ENCODE results near the gene USP3. TPM values are rescaled to one million over a fixed set of nuclear protein-coding genes. Genes with fewer than 3 reads are reported as not detected.

USP3 gene
- total RNA-seq, 4 donors from 2014 or later = 40.4 to 66.2 (median 56.0) TPM

DNA sequence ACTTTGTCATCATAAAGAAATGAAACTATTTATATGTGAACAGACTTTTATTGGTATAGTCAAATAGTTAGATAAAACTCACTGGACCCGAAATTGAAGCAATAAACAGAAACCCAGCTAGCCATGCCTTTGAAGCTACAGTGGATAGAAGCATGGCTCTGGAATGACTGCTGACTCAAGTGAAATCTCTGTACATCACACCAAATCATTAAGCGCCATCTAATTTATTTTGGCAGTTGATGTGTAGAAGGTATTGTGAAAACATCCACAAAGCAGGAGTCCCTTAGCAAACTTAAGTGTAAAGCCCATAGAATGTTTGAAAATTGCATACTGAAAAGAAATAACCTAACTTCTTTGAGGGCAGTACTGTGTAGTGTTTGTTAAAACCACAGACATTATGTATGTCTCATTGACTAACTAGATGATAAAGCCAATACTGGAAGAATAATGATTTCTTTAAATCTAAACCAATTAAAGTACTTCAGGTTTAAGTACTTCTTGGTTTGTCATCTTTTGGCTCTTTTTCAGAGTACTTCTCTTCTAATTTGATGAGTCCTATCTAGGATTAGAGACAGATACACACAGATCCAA lies 50.0 kb downstream of the USP3 start:
- TF ChIP-seq, protein P1, sequence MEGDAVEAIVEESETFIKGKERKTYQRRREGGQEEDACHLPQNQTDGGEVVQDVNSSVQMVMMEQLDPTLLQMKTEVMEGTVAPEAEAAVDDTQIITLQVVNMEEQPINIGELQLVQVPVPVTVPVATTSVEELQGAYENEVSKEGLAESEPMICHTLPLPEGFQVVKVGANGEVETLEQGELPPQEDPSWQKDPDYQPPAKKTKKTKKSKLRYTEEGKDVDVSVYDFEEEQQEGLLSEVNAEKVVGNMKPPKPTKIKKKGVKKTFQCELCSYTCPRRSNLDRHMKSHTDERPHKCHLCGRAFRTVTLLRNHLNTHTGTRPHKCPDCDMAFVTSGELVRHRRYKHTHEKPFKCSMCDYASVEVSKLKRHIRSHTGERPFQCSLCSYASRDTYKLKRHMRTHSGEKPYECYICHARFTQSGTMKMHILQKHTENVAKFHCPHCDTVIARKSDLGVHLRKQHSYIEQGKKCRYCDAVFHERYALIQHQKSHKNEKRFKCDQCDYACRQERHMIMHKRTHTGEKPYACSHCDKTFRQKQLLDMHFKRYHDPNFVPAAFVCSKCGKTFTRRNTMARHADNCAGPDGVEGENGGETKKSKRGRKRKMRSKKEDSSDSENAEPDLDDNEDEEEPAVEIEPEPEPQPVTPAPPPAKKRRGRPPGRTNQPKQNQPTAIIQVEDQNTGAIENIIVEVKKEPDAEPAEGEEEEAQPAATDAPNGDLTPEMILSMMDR (IDR thresholded peaks at IDR 0.05) = no peak
- ATAC-seq (ENCODE audit: low FRiP score) = no peak
- no peak for DNase-seq (ENCODE audit: low spot score)

DNA sequence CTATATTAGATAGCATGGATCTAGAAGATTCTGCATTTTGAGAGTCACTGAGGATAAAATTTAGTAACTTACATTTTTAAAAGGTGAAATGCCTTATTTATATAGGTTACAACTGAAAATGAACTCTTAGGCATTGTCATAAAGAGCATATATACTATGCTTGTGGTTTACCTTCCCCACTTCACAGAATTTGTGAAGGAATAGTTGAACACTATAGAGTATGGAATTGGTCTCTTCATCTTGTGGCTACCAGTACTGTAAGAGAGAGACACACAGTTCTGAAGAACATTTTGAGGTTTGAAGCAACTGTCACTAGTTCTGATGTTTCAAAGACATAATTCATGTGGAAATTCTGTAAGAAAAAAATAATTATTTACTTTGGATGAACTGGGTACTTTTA lies 51.1 kb downstream of the USP3 start:
- ATAC-seq (ENCODE audit: low FRiP score) (no peak), DNase-seq (ENCODE audit: low spot score) (no peak)
- TF ChIP-seq, protein P1 (IDR thresholded peaks at IDR 0.05) = no peak

DNA sequence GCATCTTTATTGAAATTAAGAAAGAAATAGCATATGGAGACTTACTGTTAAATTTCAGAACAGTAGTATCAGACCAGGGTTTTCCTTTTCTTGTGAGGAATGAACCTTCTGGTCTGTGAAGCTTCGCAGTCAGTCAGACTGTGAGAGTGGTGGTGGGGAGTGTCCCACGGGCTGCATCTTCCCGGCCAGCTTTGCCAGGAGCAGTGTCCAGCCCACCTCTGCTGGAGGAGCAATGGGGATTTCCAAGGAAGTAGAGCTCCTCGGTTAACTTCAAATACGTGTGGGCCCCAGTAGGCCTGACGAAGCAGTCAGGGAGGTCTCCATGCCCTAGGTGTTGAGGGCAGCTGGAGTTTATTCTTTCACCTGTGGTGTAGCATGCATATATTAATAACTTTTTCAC lies 51.9 kb downstream of the USP3 start:
- ATAC-seq (ENCODE audit: low FRiP score) (no peak), DNase-seq (ENCODE audit: low spot score) (no peak)
- TF ChIP-seq, protein P1 (IDR thresholded peaks at IDR 0.05) = no peak

DNA sequence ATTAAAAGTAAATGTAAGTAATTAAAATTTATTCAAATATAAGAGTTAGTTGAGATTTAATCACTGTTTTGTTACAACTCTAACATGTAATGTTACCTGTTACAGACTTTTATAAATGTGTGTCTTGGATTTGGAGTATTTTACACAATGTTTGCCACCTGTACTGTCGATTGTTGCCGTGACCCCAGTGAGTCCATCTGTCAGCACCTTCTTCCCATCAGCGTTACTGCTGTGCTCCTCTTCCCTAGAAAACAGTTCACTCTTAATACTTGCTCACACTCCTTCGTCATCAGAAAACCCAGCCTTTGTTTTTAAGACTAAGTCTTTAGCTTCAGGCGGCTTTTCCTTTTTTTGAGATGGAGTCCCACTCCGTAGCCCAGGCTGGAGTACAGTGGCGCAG lies 52.3 kb downstream of the USP3 start:
- TF ChIP-seq, protein P1 (IDR thresholded peaks at IDR 0.05) = no peak
- no peak for ATAC-seq (ENCODE audit: low FRiP score)
- no peak for DNase-seq (ENCODE audit: low spot score)

DNA sequence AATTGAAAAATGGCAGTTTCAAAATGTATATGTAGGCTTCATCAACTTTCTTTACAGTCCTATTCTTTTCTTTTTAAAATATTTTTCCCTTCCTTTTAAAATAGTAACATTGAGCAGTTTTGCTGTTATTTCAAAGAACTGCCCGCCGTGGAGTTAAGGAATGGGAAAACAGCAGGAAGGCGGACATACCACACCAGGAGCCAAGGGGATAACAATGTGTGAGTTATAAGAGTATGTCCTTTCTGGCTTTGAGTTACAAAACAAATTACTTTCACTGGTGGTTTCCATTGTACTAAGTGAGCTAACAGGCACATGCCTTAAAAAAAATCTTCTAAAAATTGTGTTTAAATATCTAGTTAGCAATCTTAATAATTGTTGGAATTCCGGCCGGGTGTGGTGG lies 55.4 kb downstream of the USP3 start:
- DNase-seq (ENCODE audit: low spot score) = no peak
- TF ChIP-seq, protein P1 (IDR thresholded peaks at IDR 0.05) = no peak
- ATAC-seq (ENCODE audit: low FRiP score) = no peak

DNA sequence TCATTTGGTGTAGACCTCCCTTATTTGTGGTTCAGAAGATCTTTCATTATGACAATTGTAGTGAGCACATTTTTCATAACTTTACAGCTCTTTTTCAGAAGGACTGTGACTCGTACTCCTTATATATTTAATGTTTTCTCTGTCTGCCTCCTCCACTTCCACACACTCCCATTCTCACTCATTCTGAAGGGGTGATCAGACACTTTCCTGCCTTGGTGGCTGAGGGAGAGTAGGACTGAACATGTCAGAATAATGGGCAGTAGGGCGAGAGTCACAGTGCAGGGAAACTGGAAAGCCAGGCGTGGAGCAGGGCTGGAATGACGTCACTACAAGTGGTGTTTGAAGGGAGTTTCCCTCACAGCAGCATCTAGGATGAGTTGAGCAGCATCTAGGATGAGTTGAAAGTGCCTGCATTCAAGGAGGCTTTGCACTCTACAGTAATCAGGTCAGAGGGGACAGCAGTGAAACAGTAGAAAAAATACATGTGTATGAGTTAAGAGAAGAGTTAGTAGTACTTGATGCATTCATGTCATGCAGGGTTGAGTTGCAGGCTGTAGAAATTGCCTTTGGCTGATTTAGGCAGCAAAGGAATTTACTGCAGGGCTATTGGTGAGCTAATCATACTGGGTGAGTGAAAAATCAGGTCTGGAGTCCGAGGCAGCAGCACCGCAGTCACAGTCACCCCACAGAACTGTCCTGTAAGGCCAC lies 56.5 kb downstream of the USP3 start:
- DNase-seq (ENCODE audit: low spot score) (no peak), ATAC-seq (ENCODE audit: low FRiP score) (no peak)
- TF ChIP-seq, protein P1 (IDR thresholded peaks at IDR 0.05) = no peak

DNA sequence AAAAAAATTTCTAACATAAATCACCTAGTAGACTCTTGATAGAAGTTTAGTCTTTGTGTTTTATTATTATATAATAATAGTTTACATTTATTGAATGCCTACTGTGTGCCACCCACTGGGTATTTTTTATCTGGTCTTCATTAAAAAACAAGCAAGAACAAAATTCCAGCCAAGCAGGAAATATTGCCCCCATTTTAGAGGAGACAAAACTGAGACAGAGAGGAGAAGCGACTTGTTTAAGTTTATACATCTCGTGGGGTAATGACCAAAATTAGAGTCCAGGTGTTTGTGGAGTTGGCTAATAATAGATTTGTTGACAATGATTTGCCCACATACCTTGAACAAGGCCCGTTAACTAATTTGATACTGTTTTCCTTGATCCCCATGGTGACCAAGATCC lies 59.7 kb downstream of the USP3 start:
- DNase-seq (ENCODE audit: low spot score) (no peak), ATAC-seq (ENCODE audit: low FRiP score) (no peak)
- TF ChIP-seq, protein P1 (IDR thresholded peaks at IDR 0.05) = no peak

All from omental fat pad (tissue), 4 donors.